ENCODE results near the gene ASMT.

GRCh38 chrX:1661922-1662221, 47.0 kb downstream of the ASMT start:
- TF ChIP-seq POLR2AphosphoS5 (IDR thresholded peaks at IDR 0.05; ENCODE audit: low read depth, low read length) (no peak), REST (IDR thresholded peaks at IDR 0.05; ENCODE audit: insufficient read depth in 1 of 2, low read depth in 2 of 2, low read length in 2 of 2) (no peak)
